Activated naive CD8-positive, alpha-beta T cell treated with anti-CD3 and anti-CD28 coated beads, Interleukin-2, amount 10 ng/mL, durations not matched to agents 7 days and 5 days (primary cell): ENCODE measurements around the gene CNTRL. TPM values are rescaled to one million over a fixed set of nuclear protein-coding genes. Genes with fewer than 3 reads are reported as not detected.
A peak's percentile ranks its signal among the peaks of the same experiment; 100 is the strongest.

Source experiments
- ATAC-seq: fragments of 150-1000 bp; cut with Tn5 transposase; one replicate; pipeline ENCODE4 v1.10.0; 2021; ENCODE audit warnings: low read depth, moderate library complexity
- POLR2A ChIA-PET: fragments of 350-600 bp; sonication (Branson Sonifier 250); formaldehyde crosslinking; loops from one replicate; lab custom pipeline; 2021; ENCODE audit warnings: antibody characterized with exemption; lab: Charles Lee
- DNase-seq: peaks from one replicate; pipeline ENCODE4 v3.0.0; 2021
- H3K27ac Mint-ChIP-seq: one replicate; pipeline ENCODE4 v1.8.0; 2022; ENCODE audit warnings: mild to moderate bottlenecking, mixed read lengths
- H3K27me3 Mint-ChIP-seq: one replicate; pipeline ENCODE4 v1.8.0; 2022; ENCODE audit warnings: mild to moderate bottlenecking, moderate library complexity, mixed read lengths
- H3K36me3 Mint-ChIP-seq: one replicate; pipeline ENCODE4 v1.8.0; 2021; ENCODE audit warnings: mild to moderate bottlenecking, mixed read lengths
- H3K4me1 Mint-ChIP-seq: one replicate; pipeline ENCODE4 v1.8.0; 2021; ENCODE audit warnings: mixed read lengths
- H3K4me3 Mint-ChIP-seq: one replicate; pipeline ENCODE4 v1.8.0; 2022; ENCODE audit warnings: mild to moderate bottlenecking, moderate library complexity, mixed read lengths
- H3K9me3 Mint-ChIP-seq: one replicate; pipeline ENCODE4 v1.8.0; 2021; ENCODE audit warnings: mixed read lengths
- total RNA-seq, 2 experiments: library from RNA; stranded (reverse); gene quantifications; one replicate each; pipeline ENCODE4 v1.2.3, GENCODE V29; 2021

CNTRL gene
- total RNA-seq, 2 experiments from 2014 or later = 92.3 to 94.6 TPM

DNA sequence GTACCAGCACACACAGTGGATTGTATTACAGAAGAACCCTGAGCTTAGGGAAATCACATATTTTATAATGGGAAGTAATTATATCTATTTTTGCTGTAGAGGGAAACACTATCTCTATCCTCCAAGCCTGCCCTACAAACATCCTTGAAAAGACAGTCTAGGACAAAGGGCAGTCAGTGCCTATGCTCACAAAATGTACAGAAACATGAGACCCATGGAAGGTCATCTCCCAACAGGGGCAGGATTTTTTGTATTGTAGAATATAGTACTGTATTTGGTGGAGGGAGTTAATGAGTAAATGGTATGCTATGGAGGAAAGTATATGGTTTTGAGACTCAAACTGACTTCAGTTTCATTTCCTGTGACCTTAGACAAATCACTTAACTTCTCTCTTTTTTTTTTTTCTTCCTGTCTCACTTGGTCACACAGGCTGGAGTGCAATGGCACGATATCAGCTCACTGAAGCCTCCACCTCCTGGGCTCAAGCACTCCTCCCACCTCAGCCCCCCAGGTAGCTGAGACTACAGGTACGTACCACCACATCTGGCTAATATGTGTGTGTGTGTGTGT lies 132.7 kb downstream of the CNTRL start:
- Mint-ChIP-seq H3K4me1 (peaks cover 35% of the 10 kb centered on the region), H3K4me3 (peak overlapping the region; percentile 71), H3K9me3 (no peaks in the 10 kb centered on the region), H3K27ac (peak overlapping the region; percentile 89), H3K27me3 (no peaks in the 10 kb centered on the region), H3K36me3 (peaks cover 9% of the 10 kb centered on the region)
- peak; percentile 90 for ATAC-seq
- DNase-seq = peak; percentile 39
- POLR2A ChIA-PET = no interaction called here

DNA sequence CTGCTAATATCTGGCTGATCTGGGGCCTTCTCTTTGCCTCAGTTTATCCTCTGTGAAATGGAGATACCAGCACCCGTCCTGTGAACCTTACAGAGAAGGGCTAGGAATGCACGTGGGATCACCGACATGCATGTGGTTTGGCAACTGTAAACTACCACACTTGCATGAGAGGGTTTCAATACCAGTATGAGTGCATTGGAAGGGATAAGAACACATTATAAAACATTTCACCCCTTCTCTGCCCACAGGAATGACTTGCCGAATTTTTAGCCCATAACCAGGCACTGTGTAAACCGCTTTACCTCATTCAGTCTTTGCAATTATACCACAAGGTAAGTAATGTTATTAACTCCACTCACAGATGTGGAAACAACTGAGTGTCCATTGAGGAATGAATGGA lies 135.8 kb downstream of the CNTRL start:
- no peaks in the 10 kb centered on the region for H3K27me3 Mint-ChIP-seq
- no peaks in the 10 kb centered on the region for H3K9me3 Mint-ChIP-seq
- DNase-seq = no peak
- H3K27ac Mint-ChIP-seq = no peak overlapping the region
- ATAC-seq = no peak
- POLR2A ChIA-PET = no interaction called here
- no peak overlapping the region for H3K4me3 Mint-ChIP-seq
- H3K4me1 Mint-ChIP-seq = peaks cover 37% of the 10 kb centered on the region
- peaks cover 6% of the 10 kb centered on the region for H3K36me3 Mint-ChIP-seq

DNA sequence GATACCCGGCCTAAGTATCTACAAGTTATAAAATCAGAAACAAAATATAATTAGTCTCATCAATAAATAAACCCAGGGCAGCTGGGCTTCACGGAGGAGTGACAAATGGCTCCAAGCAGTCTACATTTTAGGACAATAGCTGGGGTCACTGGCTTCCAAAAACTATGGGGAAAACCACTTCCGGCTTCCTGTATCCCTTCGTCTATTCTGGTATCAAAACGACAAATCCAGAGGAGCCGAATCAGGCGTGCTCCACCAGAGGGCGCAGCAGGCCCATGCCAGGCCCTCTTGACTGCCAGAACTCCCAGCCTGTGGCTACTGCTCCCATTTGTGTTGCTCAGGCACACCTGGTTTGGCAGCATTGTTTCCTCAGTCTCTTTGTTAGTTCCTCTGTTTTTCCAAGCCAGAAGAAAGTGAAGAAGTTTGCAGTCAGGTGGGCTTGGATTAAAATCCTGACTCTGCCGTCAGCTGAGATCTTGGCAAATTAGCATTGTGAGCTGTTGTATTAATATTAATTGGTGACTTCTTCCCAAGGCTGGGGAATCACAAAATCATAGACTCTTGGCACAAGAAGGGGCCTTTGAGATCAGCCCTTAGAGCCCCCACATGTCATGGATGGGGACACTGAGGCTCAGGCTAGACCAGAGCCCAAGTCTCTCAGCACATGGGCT lies 138.5 kb downstream of the CNTRL start:
- no peak overlapping the region for H3K4me3 Mint-ChIP-seq
- POLR2A ChIA-PET = no interaction called here
- peak; percentile 76 for DNase-seq
- ATAC-seq = peak; percentile 77
- no peaks in the 10 kb centered on the region for H3K9me3 Mint-ChIP-seq
- peak overlapping the region; percentile 29 for H3K27ac Mint-ChIP-seq
- H3K4me1 Mint-ChIP-seq = peaks cover 25% of the 10 kb centered on the region
- no peaks in the 10 kb centered on the region for H3K27me3 Mint-ChIP-seq
- peaks cover 15% of the 10 kb centered on the region for H3K36me3 Mint-ChIP-seq

DNA sequence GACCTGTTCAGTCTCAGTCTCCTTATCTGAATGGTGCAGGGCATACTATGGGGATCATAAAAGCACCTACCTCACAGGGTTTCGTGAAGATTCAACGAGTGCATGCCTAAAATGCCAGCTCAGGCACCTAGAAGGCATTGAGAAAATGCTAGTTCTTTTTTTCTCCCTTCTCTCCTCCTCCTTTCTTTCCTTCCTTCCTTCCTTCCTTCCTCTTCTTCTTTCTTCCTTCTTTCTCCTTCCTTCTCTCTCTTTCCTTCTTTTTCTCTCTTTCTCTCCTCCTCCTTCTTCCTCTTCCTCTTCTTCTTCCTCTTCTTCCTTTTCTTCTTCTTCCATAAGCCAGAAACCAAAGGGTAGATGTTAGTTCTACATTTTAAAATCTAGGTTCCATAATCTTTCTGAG lies 139.2 kb downstream of the CNTRL start:
- Mint-ChIP-seq H3K4me1 (peaks cover 18% of the 10 kb centered on the region), H3K4me3 (no peak overlapping the region), H3K27me3 (no peaks in the 10 kb centered on the region), H3K36me3 (peaks cover 14% of the 10 kb centered on the region), H3K9me3 (no peaks in the 10 kb centered on the region), H3K27ac (peak overlapping the region; percentile 13)
- POLR2A ChIA-PET = no interaction called here
- ATAC-seq (no peak), DNase-seq (no peak)

DNA sequence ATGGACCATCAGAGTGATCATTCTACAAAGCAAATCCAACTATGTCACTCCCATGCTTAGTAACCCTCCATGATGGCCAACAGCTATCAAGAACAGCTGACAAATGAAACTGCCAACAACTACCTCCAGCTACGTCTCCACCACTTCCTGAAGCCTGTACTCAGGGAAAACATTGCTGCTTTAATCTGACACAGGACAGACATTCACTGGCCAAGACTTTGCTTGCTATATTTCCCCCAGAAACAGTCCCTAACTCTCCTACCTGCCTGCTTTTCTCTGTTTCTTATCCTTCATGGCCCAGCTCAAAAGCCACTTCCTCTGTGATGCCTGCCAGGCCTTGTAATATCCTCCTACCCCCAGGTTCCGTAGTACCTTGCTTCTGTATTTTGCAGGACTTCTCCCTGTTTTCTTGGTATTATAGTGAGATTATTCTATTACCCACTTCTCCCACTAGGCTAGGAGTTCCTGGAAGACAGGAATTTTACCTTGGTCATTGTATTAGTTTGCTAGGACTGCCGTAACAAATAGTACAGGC lies 141.6 kb downstream of the CNTRL start:
- POLR2A ChIA-PET = no interaction called here
- Mint-ChIP-seq H3K4me1 (peaks cover 17% of the 10 kb centered on the region), H3K4me3 (no peak overlapping the region), H3K9me3 (no peaks in the 10 kb centered on the region), H3K27ac (peak overlapping the region; percentile 6), H3K27me3 (no peaks in the 10 kb centered on the region), H3K36me3 (peaks cover 16% of the 10 kb centered on the region)
- DNase-seq (no peak), ATAC-seq (no peak)

DNA sequence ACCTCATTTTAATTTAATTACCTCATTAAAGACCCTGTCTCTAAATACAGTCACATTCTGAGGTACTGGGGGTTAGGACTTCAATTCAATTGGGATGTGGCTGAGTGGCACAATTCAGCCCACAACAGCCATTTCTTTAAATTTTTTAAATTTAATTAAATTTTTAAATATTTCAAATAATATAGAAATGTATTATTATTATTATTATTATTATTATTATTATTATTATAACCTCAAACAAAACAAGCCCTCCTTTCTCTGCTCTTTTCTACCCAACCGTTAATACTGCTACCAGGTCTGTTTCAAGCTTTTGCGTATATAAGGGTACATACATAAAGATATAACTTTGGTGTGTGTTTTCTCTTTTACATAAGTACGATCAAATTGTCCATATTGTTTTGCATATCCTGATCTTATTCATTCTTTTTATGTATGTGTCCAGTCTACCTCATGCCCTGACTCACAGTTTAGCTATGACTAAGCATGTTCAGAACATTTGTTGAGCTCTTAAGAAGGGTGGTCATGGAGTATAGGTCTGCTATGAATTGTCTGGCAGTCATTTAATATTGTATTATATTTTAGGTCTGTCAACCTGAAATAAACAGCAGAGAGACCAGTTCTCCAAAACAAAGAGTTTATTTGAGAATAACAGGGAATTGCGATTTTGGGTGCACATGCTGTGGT lies 143.0 kb downstream of the CNTRL start:
- no peak for DNase-seq
- H3K9me3 Mint-ChIP-seq = no peaks in the 10 kb centered on the region
- ATAC-seq = no peak
- peaks cover 16% of the 10 kb centered on the region for H3K36me3 Mint-ChIP-seq
- H3K4me3 Mint-ChIP-seq = no peak overlapping the region
- peaks cover 14% of the 10 kb centered on the region for H3K4me1 Mint-ChIP-seq
- POLR2A ChIA-PET = no interaction called here
- H3K27ac Mint-ChIP-seq = no peak overlapping the region
- no peaks in the 10 kb centered on the region for H3K27me3 Mint-ChIP-seq

GRCh38 chr9:121218357-121219027 lies 143.7 kb downstream of the CNTRL start:
- POLR2A ChIA-PET = no interaction called here
- Mint-ChIP-seq H3K36me3 (peaks cover 16% of the 10 kb centered on the region), H3K4me1 (peaks cover 9% of the 10 kb centered on the region), H3K9me3 (no peaks in the 10 kb centered on the region), H3K27me3 (no peaks in the 10 kb centered on the region), H3K4me3 (no peak overlapping the region), H3K27ac (no peak overlapping the region)
- ATAC-seq = no peak
- DNase-seq = no peak

- H3K4me1 Mint-ChIP-seq = peaks cover 8% of the 10 kb centered on the region
- DNase-seq = no peak
- no peak for ATAC-seq
- POLR2A ChIA-PET = interaction anchor here (0.5 kb wide), 1 partner anchor 509 kb away, joined by 3 read pairs; no protein-coding TSS in a partner anchor
- no peak overlapping the region for H3K27ac Mint-ChIP-seq
- H3K4me3 Mint-ChIP-seq = no peak overlapping the region
- no peaks in the 10 kb centered on the region for H3K9me3 Mint-ChIP-seq
- no peaks in the 10 kb centered on the region for H3K27me3 Mint-ChIP-seq
- peaks cover 16% of the 10 kb centered on the region for H3K36me3 Mint-ChIP-seq
Observed at GRCh38 chr9:121219530-121219929, 144.8 kb downstream of the CNTRL start.

DNA sequence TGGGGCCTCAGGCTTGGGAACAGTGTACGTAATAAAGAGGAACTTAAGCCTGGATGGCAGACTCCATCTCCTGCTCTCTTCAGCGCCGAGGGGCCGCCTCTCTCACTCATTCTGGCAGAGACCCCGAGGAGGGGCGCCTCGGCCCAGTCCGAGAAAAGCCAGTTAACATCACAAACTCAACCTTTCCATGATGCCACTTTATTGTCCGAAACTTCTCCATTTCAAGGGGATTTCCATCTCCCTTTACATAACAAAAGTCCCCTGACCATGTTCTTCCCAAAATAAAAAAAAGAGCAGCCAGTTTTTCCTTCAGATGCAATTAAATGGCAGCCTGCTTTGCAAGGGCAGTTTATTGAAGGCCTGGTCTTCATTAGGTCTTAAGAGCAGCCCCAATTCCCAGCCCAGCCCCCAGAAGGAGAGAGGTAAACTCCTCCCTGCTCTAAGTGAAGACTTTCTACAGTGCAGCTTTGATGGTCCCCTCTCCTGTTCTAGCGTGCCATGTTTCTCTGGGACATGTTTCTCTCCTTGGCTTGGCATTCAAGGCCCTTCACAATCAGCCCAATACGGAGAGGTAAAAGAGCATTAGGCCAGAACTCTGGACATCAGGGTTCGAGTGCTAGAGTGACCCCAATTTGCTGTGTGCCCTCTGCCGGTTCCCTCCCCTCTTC lies 146.4 kb downstream of the CNTRL start:
- Mint-ChIP-seq H3K9me3 (no peaks in the 10 kb centered on the region), H3K4me1 (peaks cover 7% of the 10 kb centered on the region), H3K27me3 (no peaks in the 10 kb centered on the region), H3K36me3 (peaks cover 12% of the 10 kb centered on the region), H3K27ac (no peak overlapping the region), H3K4me3 (no peak overlapping the region)
- DNase-seq = no peak
- no peak for ATAC-seq
- POLR2A ChIA-PET = no interaction called here

GRCh38 chr9:121221664-121222055 lies 146.9 kb downstream of the CNTRL start:
- Mint-ChIP-seq H3K4me1 (peaks cover 3% of the 10 kb centered on the region), H3K27me3 (no peaks in the 10 kb centered on the region), H3K27ac (no peak overlapping the region), H3K9me3 (no peaks in the 10 kb centered on the region), H3K4me3 (no peak overlapping the region), H3K36me3 (peaks cover 8% of the 10 kb centered on the region)
- POLR2A ChIA-PET = no interaction called here
- no peak for DNase-seq
- ATAC-seq = no peak

DNA sequence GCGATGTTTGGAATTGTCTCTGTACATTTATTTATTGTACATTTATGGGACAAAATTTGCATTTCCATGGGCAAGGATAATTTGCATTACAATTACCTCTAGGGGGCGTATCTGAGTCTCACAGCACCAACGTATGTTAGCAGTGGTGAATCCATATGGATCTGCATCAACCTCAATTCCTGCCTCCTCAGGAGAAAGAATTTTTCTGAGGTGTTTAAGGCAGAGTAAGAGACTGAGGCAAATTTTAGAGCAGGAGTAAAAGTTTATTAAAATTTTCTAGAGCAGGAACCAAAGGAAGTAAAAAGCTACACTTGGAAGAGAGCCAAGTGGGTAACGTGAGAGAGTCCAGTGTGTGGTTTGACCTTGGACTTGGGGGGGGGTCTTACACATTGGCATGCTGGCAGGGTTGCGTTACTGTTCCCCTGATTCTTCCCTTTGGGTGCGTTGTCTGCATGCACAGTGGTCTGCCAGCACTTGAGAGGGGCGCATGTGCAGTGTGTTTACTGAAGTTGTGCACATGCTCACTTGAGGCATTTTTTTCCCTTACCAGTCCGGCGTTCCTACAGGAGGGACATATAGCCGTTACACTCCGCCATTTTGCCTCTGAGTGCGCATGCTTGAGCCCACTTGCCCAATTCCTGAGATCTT lies 147.9 kb downstream of the CNTRL start:
- no peak overlapping the region for H3K4me3 Mint-ChIP-seq
- H3K4me1 Mint-ChIP-seq = peaks cover 3% of the 10 kb centered on the region
- H3K27me3 Mint-ChIP-seq = no peaks in the 10 kb centered on the region
- POLR2A ChIA-PET = no interaction called here
- H3K9me3 Mint-ChIP-seq = no peaks in the 10 kb centered on the region
- no peak for DNase-seq
- no peak for ATAC-seq
- peaks cover 8% of the 10 kb centered on the region for H3K36me3 Mint-ChIP-seq
- H3K27ac Mint-ChIP-seq = no peak overlapping the region

- Mint-ChIP-seq H3K4me1 (peaks cover 2% of the 10 kb centered on the region), H3K4me3 (no peak overlapping the region), H3K36me3 (peaks cover 1% of the 10 kb centered on the region), H3K27me3 (no peaks in the 10 kb centered on the region), H3K9me3 (no peaks in the 10 kb centered on the region), H3K27ac (no peak overlapping the region)
- ATAC-seq (no peak), DNase-seq (no peak)
- POLR2A ChIA-PET = no interaction called here
Observed at GRCh38 chr9:121225240-121225639, 150.5 kb downstream of the CNTRL start.
